HepG2 (cell line): ENCODE results near the gene SPSB1. TPM values are rescaled to one million over a fixed set of nuclear protein-coding genes. Genes with fewer than 3 reads are reported as not detected.

Experiments
- BRF2 ChIP-seq: sonication (generic); formaldehyde crosslinking; IDR thresholded peaks from 2 replicates; pipeline ENCODE4 v1.8.1; 2022; ENCODE audit warnings: mild to moderate bottlenecking, missing genetic modification reagents
- CREM ChIP-seq, 2 experiments: sonication (generic) in 1 of 2; formaldehyde crosslinking in 1 of 2; IDR thresholded peaks; 2 replicates each; pipeline versions ENCODE4 v1.4.0 to v1.6.1; 2016 to 2020; ENCODE audit warnings: antibody characterized with exemption in 1 of 2, mild to moderate bottlenecking in 1 of 2, missing genetic modification reagents in 1 of 2
- GTF3A ChIP-seq: sonication (generic); formaldehyde crosslinking; conservative IDR thresholded peaks from 2 replicates; pipeline ENCODE4 v1.4.0; 2020; ENCODE audit warnings: mild to moderate bottlenecking, missing genetic modification reagents
- IRF9 ChIP-seq: sonication (generic); formaldehyde crosslinking; IDR thresholded peaks from 2 replicates; pipeline ENCODE4 v1.8.0; 2022; ENCODE audit warnings: missing genetic modification reagents, mild to moderate bottlenecking, borderline replicate concordance
- MAFF ChIP-seq: IDR thresholded peaks from 2 replicates; pipeline ENCODE4 v1.6.1; 2011; ENCODE audit warnings: low read depth, low read length, improper control_type of control experiment
- MZF1 ChIP-seq: sonication (generic); formaldehyde crosslinking; IDR thresholded peaks from 2 replicates; pipeline ENCODE4 v1.8.1; 2023; ENCODE audit warnings: mild to moderate bottlenecking, missing genetic modification reagents, borderline replicate concordance
- TBX3 ChIP-seq: fragments of 450-650 bp; IDR thresholded peaks from 2 replicates; pipeline ENCODE4 v1.6.1; 2017; ENCODE audit warnings: antibody characterized with exemption, mild to moderate bottlenecking, inconsistent platforms, borderline replicate concordance
- ZMYM3 ChIP-seq: sonication (generic); formaldehyde crosslinking; IDR thresholded peaks from 2 replicates; pipeline ENCODE4 v1.5.1; 2020; ENCODE audit warnings: mild to moderate bottlenecking, missing genetic modification reagents
- ZNF33A ChIP-seq: sonication (generic); formaldehyde crosslinking; IDR thresholded peaks from 2 replicates; pipeline ENCODE4 v1.5.1; 2020; ENCODE audit warnings: missing genetic modification reagents, mild to moderate bottlenecking, moderate library complexity, borderline replicate concordance
- ZNF687 ChIP-seq: sonication (generic); formaldehyde crosslinking; IDR thresholded peaks from 2 replicates; pipeline ENCODE4 v1.5.1; 2020; ENCODE audit warnings: mild to moderate bottlenecking, missing genetic modification reagents, moderate library complexity
- polyA plus RNA-seq, 8 experiments: library from polyadenylated mRNA; depleted of rRNA in 3 of 8; stranded (reverse) in 7 of 8; unstranded in 1 of 8; fragments of >200 nt; fragmentation: Illumina TruSeq in 4 of 8; extraction: Trizol in 4 of 8; gene quantifications; 2 replicates each; pipeline versions ENCODE4 v1.2.1 to v1.2.3, GENCODE V29; 2011 to 2016; ENCODE audit warnings: low read depth in 4 of 8, missing spikeins in 1 of 8, mixed read lengths in 1 of 8; ENCODE audit not compliant: insufficient read depth in 1 of 8
- total RNA-seq, 5 experiments: library from RNA; depleted of rRNA; stranded (reverse); fragments of >200 nt; fragmentation: Illumina TruSeq; extraction: Trizol; gene quantifications; 2 replicates each; pipeline ENCODE4 v1.2.3, GENCODE V29; 2016; ENCODE audit warnings: low read depth in 1 of 5
- TF ChIP-seq, protein P1 (sequence below): sonication (generic); formaldehyde crosslinking; IDR thresholded peaks from 2 replicates; pipeline ENCODE4 v1.5.1; 2020; ENCODE audit warnings: mild to moderate bottlenecking, missing genetic modification reagents, moderate library complexity
- TF ChIP-seq, protein P2 (sequence below): sonication (generic); formaldehyde crosslinking; IDR thresholded peaks from 2 replicates; pipeline ENCODE4 v1.4.0; 2020; ENCODE audit warnings: missing genetic modification reagents

SPSB1 gene
- total and polyA plus RNA-seq, 2 of the 13 experiments (the other 11 are each of a cell fraction or from before 2014, with no cell fraction given), result 5.0 to 8.0 TPM

- TF ChIP-seq BRF2 (CRISPR knock-in tag) (no peak), MZF1 (CRISPR knock-in tag) (no peak), MAFF (no peak), ZNF33A (CRISPR knock-in tag) (no peak), ZNF687 (CRISPR knock-in tag) (peak; percentile 40), ZMYM3 (CRISPR knock-in tag) (peak; percentile 58; the same call in 1 of the 2 replicates), CREM (IDR thresholded peaks at IDR 0.05) (no peak), CREM (CRISPR knock-in tag; IDR thresholded peaks at IDR 0.05) (no peak), IRF9 (CRISPR knock-in tag) (no peak), TBX3 (no peak), GTF3A (CRISPR knock-in tag) (no peak)
- TF ChIP-seq, protein P1, sequence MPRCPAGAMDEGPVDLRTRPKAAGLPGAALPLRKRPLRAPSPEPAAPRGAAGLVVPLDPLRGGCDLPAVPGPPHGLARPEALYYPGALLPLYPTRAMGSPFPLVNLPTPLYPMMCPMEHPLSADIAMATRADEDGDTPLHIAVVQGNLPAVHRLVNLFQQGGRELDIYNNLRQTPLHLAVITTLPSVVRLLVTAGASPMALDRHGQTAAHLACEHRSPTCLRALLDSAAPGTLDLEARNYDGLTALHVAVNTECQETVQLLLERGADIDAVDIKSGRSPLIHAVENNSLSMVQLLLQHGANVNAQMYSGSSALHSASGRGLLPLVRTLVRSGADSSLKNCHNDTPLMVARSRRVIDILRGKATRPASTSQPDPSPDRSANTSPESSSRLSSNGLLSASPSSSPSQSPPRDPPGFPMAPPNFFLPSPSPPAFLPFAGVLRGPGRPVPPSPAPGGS (CRISPR knock-in tag), result no peak
- TF ChIP-seq, protein P2, sequence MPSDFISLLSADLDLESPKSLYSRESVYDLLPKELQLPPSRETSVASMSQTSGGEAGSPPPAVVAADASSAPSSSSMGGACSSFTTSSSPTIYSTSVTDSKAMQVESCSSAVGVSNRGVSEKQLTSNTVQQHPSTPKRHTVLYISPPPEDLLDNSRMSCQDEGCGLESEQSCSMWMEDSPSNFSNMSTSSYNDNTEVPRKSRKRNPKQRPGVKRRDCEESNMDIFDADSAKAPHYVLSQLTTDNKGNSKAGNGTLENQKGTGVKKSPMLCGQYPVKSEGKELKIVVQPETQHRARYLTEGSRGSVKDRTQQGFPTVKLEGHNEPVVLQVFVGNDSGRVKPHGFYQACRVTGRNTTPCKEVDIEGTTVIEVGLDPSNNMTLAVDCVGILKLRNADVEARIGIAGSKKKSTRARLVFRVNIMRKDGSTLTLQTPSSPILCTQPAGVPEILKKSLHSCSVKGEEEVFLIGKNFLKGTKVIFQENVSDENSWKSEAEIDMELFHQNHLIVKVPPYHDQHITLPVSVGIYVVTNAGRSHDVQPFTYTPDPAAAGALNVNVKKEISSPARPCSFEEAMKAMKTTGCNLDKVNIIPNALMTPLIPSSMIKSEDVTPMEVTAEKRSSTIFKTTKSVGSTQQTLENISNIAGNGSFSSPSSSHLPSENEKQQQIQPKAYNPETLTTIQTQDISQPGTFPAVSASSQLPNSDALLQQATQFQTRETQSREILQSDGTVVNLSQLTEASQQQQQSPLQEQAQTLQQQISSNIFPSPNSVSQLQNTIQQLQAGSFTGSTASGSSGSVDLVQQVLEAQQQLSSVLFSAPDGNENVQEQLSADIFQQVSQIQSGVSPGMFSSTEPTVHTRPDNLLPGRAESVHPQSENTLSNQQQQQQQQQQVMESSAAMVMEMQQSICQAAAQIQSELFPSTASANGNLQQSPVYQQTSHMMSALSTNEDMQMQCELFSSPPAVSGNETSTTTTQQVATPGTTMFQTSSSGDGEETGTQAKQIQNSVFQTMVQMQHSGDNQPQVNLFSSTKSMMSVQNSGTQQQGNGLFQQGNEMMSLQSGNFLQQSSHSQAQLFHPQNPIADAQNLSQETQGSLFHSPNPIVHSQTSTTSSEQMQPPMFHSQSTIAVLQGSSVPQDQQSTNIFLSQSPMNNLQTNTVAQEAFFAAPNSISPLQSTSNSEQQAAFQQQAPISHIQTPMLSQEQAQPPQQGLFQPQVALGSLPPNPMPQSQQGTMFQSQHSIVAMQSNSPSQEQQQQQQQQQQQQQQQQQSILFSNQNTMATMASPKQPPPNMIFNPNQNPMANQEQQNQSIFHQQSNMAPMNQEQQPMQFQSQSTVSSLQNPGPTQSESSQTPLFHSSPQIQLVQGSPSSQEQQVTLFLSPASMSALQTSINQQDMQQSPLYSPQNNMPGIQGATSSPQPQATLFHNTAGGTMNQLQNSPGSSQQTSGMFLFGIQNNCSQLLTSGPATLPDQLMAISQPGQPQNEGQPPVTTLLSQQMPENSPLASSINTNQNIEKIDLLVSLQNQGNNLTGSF (CRISPR knock-in tag), result no peak
Observed at GRCh38 chr1:9413071-9413876, 120.6 kb downstream of the SPSB1 start (continued).
